ENCODE data around the gene RYR1.

The RYR1 gene

DNA sequence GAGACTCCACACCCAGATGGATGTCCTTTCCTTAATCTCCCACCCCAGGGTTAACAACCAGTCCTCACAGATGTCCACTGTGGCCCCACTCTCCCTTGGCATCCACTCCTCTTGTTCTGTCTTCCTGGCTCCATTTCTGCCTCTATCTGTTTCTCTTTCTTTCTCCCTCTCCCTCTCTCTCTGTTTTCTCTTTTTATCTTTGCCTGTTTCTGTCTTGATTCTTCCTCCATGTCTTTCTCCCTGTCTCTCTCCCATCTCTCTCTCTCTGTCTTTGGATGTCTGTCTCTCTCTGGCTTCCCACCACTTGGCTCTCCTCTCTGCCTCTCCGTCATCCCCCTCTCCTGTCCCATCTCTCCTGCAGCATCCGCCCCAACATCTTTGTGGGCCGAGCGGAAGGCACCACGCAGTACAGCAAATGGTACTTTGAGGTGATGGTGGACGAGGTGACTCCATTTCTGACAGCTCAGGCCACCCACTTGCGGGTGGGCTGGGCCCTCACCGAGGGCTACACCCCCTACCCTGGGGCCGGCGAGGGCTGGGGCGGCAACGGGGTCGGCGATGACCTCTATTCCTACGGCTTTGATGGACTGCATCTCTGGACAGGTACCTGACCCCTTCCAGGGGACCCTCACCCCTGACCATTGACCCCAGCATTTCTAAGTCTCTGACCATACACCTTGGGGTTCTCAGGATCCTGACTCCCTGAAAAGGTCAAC lies 24.4 kb downstream of the RYR1 start:
- H3K4me3 ChIP-seq (ENCODE audit: low read depth, low read length) = no peak overlapping the region
- TF ChIP-seq, protein P1, sequence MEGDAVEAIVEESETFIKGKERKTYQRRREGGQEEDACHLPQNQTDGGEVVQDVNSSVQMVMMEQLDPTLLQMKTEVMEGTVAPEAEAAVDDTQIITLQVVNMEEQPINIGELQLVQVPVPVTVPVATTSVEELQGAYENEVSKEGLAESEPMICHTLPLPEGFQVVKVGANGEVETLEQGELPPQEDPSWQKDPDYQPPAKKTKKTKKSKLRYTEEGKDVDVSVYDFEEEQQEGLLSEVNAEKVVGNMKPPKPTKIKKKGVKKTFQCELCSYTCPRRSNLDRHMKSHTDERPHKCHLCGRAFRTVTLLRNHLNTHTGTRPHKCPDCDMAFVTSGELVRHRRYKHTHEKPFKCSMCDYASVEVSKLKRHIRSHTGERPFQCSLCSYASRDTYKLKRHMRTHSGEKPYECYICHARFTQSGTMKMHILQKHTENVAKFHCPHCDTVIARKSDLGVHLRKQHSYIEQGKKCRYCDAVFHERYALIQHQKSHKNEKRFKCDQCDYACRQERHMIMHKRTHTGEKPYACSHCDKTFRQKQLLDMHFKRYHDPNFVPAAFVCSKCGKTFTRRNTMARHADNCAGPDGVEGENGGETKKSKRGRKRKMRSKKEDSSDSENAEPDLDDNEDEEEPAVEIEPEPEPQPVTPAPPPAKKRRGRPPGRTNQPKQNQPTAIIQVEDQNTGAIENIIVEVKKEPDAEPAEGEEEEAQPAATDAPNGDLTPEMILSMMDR (conservative IDR thresholded peaks at IDR 0.05; ENCODE audit: low read depth, low read length) = no peak
- DNase-seq (ENCODE audit: low read depth) = no peak

- no peak for DNase-seq (ENCODE audit: low read depth)
- TF ChIP-seq, protein P1 (conservative IDR thresholded peaks at IDR 0.05; ENCODE audit: low read depth, low read length) = no peak
- H3K4me3 ChIP-seq (ENCODE audit: low read depth, low read length) = no peak overlapping the region
Observed at GRCh38 chr19:38458991-38459390, 25.5 kb downstream of the RYR1 start.

DNA sequence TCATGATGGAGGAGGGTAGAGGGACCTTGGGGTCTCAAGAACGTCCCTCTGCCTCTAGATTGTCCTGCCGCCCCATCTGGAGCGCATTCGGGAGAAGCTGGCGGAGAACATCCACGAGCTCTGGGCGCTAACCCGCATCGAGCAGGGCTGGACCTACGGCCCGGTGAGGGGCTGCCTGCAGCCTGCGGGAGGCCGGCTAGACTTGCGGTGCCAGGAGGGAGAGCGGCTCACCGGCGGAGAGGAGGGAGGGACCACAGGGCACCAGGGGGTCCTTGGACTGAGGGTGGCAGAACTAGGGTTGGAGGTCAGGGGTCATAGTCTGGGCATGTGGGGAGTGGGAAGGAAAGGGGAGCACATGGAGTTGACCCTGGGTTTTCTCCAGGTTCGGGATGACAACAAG lies 29.9 kb downstream of the RYR1 start:
- DNase-seq (ENCODE audit: low read depth) = no peak
- no peak overlapping the region for H3K4me3 ChIP-seq (ENCODE audit: low read depth, low read length)
- TF ChIP-seq, protein P1 (conservative IDR thresholded peaks at IDR 0.05; ENCODE audit: low read depth, low read length) = no peak

GRCh38 chr19:38464421-38465082 lies 31.1 kb downstream of the RYR1 start:
- H3K4me3 ChIP-seq (ENCODE audit: low read depth, low read length) = no peak overlapping the region
- TF ChIP-seq, protein P1 (conservative IDR thresholded peaks at IDR 0.05; ENCODE audit: low read depth, low read length) = no peak
- DNase-seq (ENCODE audit: low read depth) = no peak

DNA sequence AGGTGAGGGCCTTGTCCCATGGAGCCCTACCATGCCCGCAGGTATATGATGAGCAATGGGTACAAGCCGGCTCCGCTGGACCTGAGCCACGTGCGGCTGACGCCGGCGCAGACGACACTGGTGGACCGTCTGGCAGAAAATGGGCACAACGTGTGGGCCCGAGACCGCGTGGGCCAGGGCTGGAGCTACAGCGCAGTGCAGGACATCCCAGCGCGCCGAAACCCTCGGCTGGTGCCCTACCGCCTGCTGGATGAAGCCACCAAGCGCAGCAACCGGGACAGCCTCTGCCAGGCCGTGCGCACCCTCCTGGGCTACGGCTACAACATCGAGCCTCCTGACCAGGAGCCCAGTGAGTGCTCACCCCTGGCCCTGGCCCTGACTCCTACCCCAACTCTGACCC lies 32.6 kb downstream of the RYR1 start:
- no peak overlapping the region for H3K4me3 ChIP-seq (ENCODE audit: low read depth, low read length)
- TF ChIP-seq, protein P1 (conservative IDR thresholded peaks at IDR 0.05; ENCODE audit: low read depth, low read length) = no peak
- DNase-seq (ENCODE audit: low read depth) = no peak

- no peak overlapping the region for H3K4me3 ChIP-seq (ENCODE audit: low read depth, low read length)
- TF ChIP-seq, protein P1 (conservative IDR thresholded peaks at IDR 0.05; ENCODE audit: low read depth, low read length) = no peak
- DNase-seq (ENCODE audit: low read depth) = no peak
Observed at GRCh38 chr19:38467541-38468525, 34.3 kb downstream of the RYR1 start.

Measured in choroid plexus epithelial cell (primary cell).